Fibroblast of skin of right quadriceps (primary cell): ENCODE results near the gene TAB2.
"Not testable (repeated sequence)": the region's sequence is repeated elsewhere in the genome, so short reads cannot be mapped to it uniquely, and the experiment has no call there.

Experiments
- DNase-seq: peaks from one replicate; pipeline ENCODE4 v3.0.0-alpha.2; 2013

TAB2 gene

DNA sequence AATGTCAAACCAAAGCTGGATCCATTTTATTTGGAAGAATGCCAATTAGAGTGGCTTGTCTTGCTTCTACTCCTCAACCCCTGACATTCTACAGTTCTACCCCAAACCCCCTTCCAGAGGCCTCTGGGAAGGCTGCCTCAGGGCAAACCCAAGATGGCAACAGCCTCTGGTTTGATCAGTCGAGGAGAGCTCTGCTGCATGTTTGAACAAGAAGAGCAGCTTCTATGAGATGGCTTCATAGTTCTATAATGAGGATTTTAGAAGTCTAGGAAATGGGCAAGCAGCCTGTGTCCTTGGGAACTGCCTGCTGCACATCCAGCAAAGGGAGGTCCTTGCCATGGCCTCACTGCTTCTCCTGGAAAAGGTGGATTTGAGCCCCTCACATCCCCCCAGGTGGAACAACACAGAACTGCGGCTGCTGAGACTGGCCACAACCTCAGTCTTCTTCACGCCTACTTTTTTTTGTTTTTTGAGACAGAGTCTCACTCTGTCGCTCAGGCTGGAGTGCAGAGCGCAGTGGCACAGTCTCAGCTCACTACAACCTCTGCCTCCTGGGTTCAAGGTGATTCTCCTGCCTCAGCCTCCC is 129.4 kb downstream of the TAB2 start:
- no peak for DNase-seq

DNA sequence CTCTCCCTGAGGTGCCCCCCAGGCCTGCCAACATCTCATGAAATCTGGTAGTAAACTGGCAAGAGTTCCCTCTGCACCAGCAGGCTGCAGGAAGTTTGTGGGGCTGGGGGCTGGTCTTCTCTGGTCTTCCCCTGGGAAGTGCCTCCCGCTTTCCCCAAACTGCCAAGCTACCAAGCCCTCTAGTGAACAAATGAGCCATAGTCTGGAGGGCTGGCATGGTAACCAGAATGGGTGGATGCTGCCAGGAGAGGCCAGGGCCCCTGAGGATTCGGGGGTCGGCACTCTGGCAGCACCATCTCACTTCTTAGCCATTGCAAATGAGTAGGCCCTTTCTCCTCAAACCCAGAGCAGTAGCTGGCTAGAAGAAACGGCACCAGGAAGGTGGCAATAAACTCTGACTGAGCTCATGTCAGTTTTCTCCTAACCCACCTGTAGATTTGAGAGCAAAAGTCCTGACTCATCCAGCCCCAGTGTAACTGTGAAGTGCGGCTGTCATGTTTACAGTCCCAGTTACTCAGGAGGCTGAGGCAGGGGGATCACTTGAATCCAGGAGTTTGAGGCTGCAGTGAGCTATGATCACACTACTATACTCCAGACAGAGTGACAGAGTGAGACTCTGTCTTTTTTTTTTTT is 131.4 kb downstream of the TAB2 start:
- no peak for DNase-seq

DNA sequence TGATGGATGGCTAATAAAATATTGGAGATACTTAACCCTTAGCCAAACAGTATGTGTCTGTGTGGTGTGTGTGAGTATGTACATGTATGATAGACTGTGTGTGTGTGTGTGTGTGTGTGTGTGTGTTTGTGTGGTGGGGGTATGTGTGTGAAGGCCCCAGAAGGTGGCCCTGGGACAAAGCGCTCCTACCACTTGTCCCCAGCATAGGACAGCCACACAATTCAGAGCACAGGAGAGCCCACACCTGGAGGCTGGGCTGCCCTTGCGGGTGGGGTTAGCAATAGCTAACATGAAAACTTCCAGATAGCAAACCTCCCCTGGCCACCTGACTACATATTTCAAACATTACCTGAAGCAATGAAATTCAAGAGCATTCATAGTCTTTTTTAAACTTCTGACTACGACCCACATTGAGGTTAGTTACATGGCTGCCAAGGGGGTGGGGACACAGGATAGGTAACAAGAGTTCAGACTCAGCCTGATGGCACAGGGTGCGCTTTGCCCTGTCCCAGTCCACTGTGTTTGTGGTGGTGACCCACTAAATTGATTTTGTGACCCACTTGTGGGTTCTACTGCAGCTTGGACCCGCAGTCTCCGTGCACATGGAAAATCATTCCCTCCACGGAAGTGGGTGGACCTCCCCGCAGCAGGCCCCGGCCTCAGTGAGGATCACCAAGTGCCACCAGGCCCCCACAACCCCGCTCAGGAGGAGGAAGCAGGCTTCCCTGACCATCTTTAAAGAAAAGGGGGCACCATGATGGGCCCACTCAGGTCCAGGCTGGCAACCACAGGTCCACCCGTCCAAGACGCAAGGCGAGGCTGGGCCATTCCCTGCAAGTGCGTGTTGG is 132.5 kb downstream of the TAB2 start:
- no peak for DNase-seq

DNA sequence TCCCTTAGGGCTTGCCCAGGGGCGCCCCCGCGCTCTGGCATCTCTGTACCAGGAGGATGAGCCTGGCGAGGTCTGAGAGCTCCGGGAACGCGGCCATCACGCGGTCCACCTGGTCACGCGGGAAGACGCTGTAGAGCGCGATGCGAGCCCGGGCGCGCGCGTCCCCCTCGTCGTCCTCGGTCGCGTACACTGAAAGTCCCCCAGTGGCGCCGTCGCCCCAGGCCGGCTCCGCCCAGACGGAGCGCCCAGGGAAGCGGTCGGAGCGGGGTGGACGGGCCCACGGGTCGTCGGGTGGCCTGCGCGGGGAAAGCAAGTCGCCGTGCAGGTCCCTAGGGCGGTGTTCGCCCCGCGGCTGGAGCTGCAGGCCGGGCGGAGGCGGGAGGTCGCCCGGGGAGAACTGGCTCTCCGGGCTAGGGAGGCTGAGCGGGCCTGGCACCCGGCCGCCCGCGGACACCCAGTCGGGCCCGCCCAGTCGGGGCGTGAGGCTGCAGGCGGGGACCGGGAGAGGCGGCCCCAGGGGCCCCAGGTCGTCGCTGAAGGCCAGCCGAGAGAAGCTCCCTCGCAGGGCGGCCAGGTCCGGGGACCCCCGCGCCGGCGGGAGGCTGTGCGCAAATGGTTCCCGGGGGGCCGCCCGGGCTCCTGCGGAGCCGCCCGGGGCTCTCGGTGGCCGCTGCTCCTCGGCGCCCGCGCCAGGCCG is 133.3 kb downstream of the TAB2 start:
- DNase-seq = no peak

DNA sequence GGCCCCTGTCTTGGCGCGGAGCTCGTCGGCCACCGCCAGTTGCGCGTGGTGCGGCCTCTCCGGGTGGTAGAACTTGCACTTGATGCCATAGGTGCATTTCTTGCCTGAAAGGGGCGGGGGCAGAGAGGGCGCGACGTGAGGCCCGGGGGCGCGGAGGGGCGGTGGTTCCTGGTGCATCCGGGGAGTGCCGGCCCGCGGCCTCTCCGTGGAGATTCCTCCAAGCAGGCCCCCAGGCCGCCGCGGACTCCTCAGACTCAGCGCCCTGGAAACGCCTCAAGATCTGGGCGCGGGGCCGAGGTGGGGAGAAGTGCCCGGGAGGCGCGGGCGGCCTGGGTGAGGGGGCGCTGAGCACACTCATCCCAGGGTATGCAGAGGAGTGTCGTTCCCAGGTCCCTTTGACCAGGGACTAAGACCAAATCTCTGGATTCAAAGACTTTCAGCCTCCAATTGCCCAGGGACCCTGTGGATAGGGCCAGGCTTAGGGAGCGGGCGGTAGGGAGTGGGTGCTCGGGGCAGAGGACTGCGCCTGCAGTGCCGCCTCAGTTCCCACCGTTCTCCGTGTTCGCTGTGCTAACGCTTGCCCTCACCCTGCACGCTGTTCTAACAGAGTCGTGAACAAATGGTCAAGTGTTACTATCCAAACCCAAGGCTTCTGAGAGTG is 134.0 kb downstream of the TAB2 start:
- DNase-seq = no peak

DNA sequence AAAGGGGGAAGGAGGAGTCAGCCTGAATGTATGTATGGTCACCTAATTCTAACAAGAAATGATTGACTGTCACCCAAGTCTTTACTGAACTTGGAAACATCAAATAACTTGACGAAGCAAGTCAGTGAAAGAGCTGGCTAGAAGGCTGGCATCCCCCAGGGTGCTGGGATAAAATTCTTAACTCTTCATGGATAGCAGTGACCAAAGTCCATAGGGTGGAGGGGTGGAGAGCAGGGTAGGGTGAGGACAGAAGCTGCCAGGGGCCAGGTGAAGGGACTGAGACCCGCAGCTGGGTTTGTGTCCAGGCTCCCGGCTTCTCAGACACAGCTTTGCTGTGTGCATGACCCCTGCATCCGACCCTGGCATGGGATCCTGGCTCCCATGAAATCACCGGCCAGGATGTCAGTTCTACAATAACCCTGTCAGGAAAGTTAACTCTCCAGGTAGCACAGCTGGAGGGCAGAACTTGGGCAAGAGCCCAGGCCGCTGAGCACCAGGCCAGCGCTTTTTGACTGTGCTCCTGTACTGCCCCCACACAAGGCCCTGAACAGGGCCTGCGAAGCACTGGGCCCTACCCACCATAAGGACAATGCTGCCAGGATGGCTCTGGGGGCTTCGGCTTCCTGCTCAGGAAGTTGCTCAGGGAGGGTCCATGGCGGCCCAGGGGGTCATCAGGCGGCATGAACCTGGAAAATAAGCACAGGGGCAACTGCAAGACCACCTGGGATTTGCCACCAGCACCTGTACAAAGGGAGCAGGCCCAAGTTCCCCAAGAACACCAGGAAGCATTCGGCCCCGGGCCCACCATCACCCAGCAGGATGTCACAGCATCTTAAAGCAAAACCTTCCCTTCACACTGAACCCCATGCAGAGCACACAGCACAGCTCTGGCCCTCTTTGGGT is 134.8 kb downstream of the TAB2 start:
- DNase-seq = no peak

DNA sequence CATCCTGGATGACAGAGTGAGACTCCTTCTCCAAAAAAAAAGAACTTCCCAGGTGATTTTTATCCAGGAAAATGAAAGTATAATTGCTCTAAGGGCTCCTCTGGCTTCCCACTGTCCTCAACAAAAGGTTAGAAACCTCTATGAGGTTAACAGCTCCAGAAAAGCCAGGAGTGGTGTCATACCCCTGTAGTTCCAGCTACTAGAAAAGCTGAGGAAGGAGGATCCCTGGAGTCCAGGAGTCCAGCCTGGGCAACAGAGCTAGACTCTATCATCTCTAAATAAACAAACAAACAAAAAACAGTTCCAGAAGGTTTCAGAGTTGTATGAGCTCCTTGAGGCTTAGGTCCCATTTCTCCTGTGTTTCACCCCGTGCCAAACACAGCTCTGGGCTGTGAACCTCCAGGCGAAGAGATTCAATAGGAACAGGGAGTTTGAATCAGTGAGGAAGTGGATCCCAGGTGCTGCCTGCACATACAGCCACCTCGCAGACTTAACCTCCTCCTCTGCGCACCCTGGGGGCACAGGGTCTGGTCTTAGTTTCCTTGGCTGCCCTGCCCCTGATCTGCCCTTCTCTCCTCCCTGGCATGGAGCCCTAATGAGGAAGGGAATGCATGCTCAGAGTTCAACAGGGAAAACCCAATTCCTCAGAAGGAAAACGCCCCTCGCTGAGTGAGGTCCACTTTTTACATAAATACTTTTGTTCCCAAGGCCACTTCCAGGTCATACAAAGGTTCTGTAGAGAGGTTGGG is 136.3 kb downstream of the TAB2 start:
- DNase-seq = no peak

DNA sequence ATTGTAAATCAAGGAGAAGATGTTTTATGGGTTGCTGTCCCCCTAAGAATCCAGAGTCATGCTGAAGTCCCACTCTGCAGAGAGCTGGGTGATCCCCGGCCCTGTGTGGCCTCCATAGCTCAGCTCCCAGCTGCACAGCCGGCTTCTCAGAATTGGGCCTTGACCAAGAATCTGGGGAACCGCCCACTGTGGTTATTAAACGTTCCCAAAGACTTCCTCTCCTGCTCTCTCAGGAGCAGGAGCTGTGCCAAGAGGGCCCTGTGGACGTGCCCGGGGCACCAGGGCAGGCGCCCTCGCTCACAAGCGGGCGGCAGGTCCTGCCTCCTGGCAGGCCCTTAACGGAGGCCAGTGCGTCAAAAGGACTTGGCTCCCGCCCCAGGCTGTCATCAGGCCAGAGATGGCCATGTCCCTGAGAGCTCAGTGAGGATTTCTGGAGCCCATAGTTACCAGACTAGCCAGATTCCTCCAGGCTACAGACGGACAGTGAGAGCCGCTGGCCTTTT is 136.9 kb downstream of the TAB2 start:
- DNase-seq = peak; percentile 84

DNA sequence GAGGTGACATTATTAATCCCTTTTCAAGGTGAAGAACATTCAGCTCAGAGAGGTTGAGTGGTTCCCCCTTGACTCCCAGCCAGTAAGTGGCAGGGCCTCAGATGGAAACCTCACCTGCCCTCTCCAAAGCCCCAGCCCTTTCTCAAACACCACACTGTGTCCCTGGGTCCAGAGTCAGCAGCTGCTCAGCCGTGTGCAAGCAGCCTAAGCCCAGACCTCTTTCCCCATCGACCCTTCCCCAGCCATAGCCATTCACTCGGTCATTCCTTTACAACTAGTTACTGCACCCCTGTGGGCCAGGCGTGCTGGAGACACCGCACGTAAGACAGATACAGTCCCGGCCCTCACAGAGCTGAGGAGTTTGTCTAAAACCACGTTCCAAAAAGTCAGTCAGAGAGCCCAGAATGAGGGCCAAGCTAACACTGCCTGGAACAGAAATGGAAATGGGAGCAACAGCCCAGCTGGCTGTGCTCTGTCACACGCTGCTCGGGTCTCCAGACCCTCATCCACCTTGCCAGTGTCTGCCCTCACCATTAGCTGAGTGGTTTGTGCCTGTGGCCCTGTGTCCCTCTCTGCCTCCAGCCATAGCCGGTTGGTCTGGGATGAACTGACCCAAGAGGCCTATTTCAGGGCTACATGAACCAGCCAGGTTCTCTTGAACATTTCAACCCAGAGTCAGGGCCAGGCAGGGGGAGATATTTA is 137.7 kb downstream of the TAB2 start:
- no peak for DNase-seq

DNA sequence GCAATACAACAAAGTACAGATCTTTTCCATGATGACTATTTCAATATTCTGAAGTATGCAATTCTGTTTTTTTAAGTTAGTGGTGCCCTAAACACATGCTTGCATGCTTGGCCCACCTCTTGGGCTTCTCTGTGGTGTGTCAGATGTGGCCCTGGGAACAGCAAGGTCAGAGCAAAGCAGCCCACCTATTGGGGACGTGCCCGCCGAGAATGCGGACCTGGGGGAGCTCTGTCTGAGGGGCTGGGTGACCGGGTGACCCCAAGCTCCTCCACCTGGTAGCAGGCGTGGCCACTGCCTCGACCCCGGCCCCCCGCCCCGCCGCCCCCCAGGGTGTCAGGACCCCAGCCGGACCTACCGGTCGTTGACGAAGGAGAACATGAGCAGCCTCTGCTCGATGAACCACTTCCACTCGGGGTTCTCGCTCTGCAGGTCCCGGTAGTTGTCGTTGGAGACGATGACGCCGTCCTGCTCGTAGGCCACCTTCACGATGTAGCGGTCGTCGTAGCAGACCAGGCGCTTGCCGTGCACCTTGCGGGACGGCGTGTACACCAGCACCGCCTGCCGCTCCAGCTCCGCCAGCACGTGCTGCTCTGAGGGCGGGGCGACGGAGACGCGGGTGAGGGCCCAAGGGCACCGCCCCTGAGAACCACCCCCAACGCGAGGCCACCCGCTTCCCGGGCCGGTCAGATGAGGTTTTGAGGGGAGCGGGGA is 139.0 kb downstream of the TAB2 start:
- no peak for DNase-seq

DNA sequence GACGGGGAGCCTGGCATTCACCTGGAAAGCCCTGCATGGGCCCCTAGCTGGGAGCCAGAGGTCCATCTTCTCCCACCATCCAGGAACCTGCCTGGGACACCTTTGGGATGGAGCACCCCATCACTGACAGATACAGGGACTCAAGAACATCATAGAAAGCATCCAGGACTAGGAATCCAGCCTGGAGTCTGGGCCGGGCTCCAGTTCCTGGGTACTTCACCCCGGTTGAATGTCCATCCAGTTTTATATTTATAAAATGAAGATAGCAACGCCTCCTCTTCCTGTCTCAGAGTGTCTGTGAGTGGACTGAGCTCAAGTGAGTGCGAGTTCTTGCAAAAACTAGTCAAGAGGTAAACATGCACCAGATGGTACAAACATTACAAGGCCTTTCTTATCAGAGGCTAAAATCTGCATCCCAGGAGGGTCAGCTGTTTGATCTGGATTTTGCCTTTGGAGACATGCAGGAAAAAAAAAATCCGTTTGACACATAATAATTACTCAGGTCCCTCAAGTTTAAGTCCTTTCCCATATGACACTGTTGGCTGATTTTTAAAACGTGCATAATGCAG is 139.9 kb downstream of the TAB2 start:
- no peak for DNase-seq

DNA sequence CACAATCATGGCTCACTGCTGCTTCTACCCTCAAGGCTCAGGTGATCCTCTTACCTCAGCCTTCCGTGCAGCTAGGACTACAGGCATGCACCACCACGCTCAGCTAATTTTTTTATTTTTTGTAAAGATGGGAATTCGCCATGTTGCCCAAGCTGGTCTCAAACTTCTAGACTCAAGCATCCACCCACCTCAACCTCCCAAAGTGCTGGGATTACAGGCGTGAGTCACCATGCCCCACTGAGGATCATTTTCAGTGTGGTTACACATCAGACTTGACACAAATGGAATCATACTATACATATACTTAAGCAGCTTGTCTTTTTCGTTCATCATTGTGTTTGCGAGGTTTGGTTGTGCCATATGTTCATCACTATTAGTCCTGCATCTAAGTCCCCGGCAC is 140.7 kb downstream of the TAB2 start:
- peak; percentile 34 for DNase-seq

DNA sequence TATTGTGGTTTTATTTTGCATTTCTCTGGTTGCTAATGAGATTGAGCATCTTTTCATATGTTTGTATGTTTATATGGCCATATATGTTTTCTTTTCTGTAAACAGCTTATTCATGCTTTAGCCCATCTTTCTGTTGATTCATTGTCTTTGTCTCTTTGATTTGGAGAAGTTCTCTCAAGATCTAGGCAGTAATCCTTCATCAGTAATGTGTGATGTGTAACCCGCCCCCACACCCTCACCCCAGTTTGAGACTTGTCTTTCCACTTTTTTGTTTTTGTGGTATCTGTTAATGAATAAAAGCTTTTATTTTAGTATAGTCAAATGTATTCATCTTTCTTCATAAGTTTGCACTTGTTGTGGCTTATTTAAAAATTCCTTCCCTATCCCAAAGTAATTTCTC is 141.3 kb downstream of the TAB2 start:
- no peak for DNase-seq

DNA sequence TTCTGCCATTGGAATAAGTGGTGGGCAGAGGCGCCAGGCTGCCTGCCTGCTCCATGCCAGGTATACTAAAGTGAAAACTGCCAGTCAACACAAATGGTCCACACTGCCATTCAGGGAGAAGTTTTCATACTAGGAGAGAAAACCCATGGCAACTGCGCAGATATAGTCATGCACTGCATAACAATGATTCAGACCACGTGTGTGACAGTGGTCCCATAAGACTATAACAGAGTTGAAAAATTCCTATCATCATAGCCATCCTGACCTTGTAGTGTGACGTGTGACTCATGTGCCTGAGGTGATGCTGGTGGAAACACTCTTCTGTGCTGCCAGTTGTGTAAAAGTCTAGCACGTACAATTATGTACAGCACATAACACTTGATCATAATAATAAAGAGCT is 142.2 kb downstream of the TAB2 start:
- peak; percentile 69 for DNase-seq

DNA sequence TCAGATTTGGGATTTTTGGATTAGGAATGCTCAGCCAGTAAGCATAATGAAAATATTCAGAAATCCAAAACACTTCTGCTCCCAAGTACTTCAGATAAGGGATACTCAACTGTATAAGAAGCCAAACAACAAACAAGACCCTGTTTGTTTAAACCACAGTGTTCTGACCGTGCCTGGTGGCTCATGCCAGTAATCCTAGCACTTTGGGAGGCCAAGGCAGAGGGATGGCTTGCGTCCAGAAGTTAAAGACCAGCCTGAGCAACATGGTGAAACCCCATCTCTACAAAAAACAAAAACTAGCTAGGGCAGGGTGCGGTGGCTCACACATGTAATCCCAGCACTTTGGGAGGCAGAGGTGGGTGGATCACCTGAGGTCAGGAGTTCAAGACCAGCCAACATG is 142.7 kb downstream of the TAB2 start:
- DNase-seq = not testable (repeated sequence)
